Measurements from ENCODE around the gene SMG6. TPM values are rescaled to one million over a fixed set of nuclear protein-coding genes. Genes with fewer than 3 reads are reported as not detected.
"Not testable (repeated sequence)": the region's sequence is repeated elsewhere in the genome, so short reads cannot be mapped to it uniquely, and the experiment has no call there.

The SMG6 gene
- total RNA-seq, 1 experiment from 2014 or later = 15.3 TPM

DNA sequence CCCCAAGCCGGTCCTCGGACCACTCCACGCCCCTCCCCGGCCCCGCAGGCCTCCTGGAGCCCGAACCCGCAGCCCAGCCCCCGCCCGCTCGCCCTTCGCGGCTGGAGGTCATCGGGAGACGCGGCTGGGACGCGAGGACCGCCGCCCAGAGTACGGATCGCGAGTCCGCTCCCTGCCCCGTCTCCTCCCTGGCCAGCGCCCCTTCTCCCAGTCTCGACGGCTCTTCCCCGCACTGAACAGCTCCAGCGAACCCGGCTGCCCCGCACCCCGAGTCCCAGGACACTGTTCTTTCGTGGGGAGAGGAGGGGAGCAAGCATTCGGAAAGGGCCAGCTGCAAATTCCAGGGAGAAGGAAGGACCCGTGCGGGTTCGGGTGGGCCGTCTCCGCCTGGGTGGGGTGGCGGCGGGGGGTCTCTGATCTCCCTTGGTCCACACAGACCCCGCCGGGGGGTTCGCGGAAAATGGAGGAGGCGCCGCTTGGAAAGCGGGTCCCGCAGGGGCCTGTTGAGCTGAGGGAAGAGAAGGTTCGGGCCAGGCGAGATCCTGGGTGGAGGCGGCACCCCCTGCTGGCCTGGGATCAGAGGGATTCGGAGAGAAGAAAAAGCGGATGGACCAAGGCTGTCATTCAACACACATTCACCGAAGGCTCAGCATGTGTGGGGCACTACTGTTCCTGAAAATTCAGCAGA is 277.8 kb downstream of the SMG6 start:
- Histone ChIP-seq H3K9me3 (no peaks in the 10 kb centered on the region), H3K27me3 (no peaks in the 10 kb centered on the region), H3K4me3 (peak overlapping the region; percentile 44), H3K36me3 (no peaks in the 10 kb centered on the region; the same call in 1 of the 2 replicates)
- peak; percentile 69 for DNase-seq

DNA sequence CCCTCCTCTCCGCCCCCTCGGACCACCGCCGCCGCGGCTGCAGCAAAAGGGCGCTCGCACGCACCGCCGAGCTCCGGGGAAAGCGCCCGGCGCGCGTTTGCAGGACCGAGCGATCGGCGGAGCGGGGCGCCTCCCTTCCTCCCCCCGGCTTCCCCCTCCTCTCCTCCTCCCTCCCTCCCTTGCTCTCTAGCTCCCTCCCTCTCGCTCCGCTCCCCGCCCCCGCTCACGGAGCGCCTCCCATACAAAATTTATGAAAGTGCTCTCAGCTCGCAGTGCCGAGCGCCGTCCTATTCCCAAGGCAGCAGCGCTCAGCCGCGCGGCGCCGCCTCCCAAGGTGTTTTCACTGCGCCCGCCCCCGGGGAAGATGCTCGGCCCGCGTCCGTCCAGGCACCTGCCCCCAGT is 278.4 kb downstream of the SMG6 start, which contains the start of gene RTN4RL1:
TSS of gene RTN4RL1 (minus strand) at position 115 of the 402 bp plus-strand sequence. CDS start 469 bp downstream, outside the sequence.
- peak; percentile 68 for DNase-seq
- no peaks in the 10 kb centered on the region for H3K27me3 ChIP-seq

GRCh38 chr17:2024572-2025219 is 278.9 kb downstream of the SMG6 start:
- DNase-seq = no peak
- Histone ChIP-seq H3K4me3 (peak overlapping the region; percentile 44), H3K9me3 (no peaks in the 10 kb centered on the region), H3K27me3 (no peaks in the 10 kb centered on the region), H3K36me3 (no peaks in the 10 kb centered on the region)

More for the DNA sequence above, 278.4 kb downstream of the SMG6 start, which contains the start of gene RTN4RL1:
- Histone ChIP-seq H3K4me3 (peak within 1 kb of the TSS; percentile 44), H3K36me3 (no peaks in the 10 kb centered on the region; the same call in 1 of the 2 replicates), H3K9me3 (no peaks in the 10 kb centered on the region)

GRCh38 chr17:2023692-2024571 is 279.7 kb downstream of the SMG6 start:
- DNase-seq = no peak
- peak overlapping the region; percentile 44 for H3K4me3 ChIP-seq
- H3K9me3 ChIP-seq = no peaks in the 10 kb centered on the region
- H3K27me3 ChIP-seq = no peaks in the 10 kb centered on the region
- H3K36me3 ChIP-seq = no peaks in the 10 kb centered on the region

DNA sequence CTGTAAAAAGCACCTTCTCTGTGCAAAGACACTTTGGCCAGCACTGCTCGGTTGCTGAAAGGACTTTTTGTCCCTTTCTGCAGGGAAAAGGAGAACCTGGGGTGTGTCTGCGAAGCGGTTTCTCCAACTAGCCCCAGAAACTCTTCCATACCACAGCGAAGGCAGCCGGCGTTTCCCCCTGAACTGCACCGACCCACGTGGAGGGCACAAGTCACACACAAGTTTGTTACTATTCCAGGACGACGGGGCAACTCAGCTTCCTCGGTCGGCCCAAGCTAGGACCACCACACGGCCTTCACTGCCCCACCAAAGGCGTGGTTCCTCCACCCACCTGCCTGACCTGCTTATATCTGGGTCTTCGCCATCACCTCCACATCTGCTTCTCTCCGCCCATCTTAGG is 280.3 kb downstream of the SMG6 start:
- Histone ChIP-seq H3K36me3 (no peaks in the 10 kb centered on the region), H3K27me3 (no peaks in the 10 kb centered on the region), H3K9me3 (no peaks in the 10 kb centered on the region), H3K4me3 (no peak overlapping the region)
- no peak for DNase-seq

- Histone ChIP-seq H3K27me3 (no peaks in the 10 kb centered on the region), H3K9me3 (no peaks in the 10 kb centered on the region), H3K4me3 (no peak overlapping the region), H3K36me3 (no peaks in the 10 kb centered on the region)
- DNase-seq = no peak
These were observed 280.8 kb downstream of the SMG6 start for GRCh38 chr17:2022647-2023240.

DNA sequence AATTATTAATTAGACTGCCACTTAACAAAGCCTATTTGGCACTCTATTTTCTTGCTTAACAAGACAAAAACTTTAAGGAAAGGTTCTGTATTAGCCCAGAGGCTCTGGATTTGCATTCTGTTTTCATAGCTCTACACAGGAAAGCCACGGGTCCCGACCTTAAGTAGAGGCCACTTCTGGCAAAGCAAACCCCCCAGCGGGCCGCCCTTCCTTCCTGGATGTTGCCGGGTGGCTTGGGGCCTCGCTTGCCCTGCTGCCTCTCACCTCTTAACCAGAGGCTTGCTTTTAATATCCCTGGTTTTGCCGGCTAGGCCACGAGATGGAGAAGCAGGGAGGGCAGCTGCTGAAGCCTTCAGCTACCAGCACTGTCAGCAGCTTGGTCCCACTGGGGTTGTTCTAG is 282.9 kb downstream of the SMG6 start:
- no peak overlapping the region for H3K4me3 ChIP-seq
- no peaks in the 10 kb centered on the region for H3K27me3 ChIP-seq
- no peaks in the 10 kb centered on the region for H3K9me3 ChIP-seq
- DNase-seq = no peak
- H3K36me3 ChIP-seq = no peaks in the 10 kb centered on the region

DNA sequence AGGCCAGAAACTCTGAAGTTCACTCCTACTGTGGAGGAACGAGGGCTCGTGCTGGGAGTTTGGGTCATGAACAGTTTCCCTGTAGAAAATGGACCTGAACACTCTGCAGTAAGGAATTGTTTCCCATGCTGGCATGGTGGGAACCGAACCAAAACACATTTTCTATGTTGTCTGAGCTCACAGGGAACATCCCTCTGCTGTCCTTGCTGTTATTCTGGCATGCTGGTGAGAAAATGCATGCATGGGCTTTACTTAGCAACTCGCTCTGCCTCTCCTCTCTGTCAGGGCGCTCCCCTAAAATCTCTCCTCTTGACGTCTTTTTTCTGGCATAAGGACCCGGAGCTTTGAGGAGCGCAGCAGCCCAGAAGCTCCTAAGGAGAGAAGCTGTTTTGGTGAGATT is 283.9 kb downstream of the SMG6 start:
- no peak for DNase-seq
- no peaks in the 10 kb centered on the region for H3K27me3 ChIP-seq
- H3K36me3 ChIP-seq = no peaks in the 10 kb centered on the region
- no peaks in the 10 kb centered on the region for H3K9me3 ChIP-seq
- H3K4me3 ChIP-seq = no peak overlapping the region

DNA sequence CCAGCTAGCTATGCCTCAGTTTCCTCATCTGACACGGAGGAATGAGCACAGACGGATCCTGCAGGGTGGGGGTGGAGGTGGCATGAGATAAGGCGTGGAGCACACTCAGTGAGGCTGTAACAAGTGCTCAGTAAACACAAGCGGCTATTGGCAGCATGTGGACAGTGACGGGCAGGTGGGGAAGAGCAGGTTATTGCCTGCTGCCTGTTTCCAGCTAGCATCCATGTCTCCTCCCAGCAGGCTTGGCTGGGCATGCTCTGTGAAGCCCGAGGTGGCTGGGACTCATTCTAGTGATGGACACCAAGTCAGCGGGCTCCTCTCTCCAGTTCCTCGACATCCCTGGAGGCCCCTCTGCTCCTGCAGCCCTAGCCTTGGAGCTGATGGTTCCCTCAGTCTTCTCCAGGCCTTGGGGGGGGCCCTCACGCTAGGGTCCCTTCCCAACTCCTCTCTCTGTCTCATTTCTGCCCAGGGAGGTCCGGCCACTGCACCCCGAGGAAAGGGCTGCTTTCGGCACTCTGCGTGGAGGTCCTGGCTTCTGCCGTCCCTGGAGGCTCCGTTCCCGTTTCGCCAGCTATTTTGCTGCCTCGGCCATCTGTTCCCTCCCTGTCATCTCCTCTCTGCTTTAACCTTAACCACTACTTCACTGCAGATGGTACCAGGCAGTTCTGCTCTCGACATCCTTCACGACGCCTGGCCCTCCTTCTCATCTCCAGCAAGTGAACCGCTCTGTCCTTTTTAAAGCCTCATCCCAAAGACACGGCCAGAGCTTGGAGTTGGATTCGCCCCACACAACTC is 284.7 kb downstream of the SMG6 start:
- no peak for DNase-seq
- Histone ChIP-seq H3K27me3 (no peaks in the 10 kb centered on the region), H3K9me3 (no peaks in the 10 kb centered on the region), H3K36me3 (no peaks in the 10 kb centered on the region), H3K4me3 (no peak overlapping the region)

GRCh38 chr17:2017274-2017941 is 286.2 kb downstream of the SMG6 start:
- Histone ChIP-seq H3K36me3 (no peaks in the 10 kb centered on the region), H3K27me3 (no peaks in the 10 kb centered on the region), H3K9me3 (no peaks in the 10 kb centered on the region), H3K4me3 (no peak overlapping the region)
- DNase-seq = no peak

- H3K4me3 ChIP-seq = no peak overlapping the region
- no peak for DNase-seq
- no peaks in the 10 kb centered on the region for H3K9me3 ChIP-seq
- H3K27me3 ChIP-seq = no peaks in the 10 kb centered on the region
- H3K36me3 ChIP-seq = no peaks in the 10 kb centered on the region
These were observed 287.1 kb downstream of the SMG6 start for GRCh38 chr17:2016494-2016893.

DNA sequence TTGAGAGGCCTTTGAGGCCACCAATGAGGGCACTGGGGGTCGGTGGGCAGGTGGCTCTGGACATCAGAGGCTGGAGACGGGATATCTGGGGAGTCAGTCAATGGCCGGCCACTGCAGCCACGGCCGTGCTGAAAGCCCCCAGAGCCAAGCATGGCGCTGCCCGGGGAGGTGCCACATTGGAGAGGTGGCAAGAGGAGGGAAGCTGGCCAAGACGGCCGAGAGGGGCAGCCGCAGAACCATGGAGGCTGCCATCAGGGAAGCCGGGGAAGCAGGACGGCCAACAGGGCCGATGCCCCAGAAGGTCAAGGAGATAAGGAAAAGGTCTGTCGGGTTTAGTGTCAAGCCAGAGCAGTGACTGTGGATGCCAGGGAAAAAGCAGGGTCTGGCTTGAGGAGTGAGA is 288.3 kb downstream of the SMG6 start:
- H3K27me3 ChIP-seq = no peaks in the 10 kb centered on the region
- DNase-seq = no peak
- H3K36me3 ChIP-seq = no peaks in the 10 kb centered on the region
- no peaks in the 10 kb centered on the region for H3K9me3 ChIP-seq
- no peak overlapping the region for H3K4me3 ChIP-seq

- H3K4me3 ChIP-seq = no peak overlapping the region
- no peaks in the 10 kb centered on the region for H3K27me3 ChIP-seq
- H3K9me3 ChIP-seq = no peaks in the 10 kb centered on the region
- no peaks in the 10 kb centered on the region for H3K36me3 ChIP-seq
- DNase-seq = no peak
These were observed 289.6 kb downstream of the SMG6 start for GRCh38 chr17:2013994-2014317.

DNA sequence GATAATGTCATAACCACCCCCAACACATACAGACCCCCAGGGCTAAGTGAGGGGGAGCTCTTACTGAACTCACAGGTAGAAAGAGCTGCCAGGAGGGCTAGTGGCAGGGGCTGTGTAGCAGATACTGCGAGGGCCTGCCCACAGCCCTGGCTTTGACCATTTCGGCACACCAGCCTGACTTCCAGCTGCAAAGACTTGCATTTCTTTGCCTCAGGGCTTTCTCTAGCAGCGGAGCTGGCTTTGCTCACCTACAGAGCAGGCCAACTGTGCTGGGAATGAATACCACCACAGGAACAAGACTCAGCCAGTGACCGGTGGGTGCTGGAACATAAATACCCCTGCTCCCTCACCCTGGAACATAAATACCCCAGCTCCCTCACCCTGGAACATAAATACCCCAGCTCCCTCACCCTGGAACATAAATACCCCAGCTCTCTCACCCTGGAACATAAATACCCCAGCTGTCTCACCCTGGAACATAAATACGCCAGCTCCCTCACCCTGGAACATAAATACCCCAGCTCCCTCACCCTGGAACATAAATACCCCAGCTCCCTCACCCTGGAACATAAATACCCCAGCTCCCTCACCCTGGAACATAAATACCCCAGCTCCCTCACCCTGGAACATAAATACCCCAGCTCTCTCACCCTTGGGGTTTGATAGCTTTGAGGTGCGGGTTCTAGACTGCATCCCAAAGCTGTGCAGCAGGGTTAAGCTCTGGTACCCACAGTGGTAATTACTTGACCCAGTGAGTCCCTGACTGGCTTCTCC is 290.2 kb downstream of the SMG6 start:
- not testable (repeated sequence) for H3K4me3 ChIP-seq, H3K9me3 ChIP-seq, DNase-seq, H3K36me3 ChIP-seq, H3K27me3 ChIP-seq

- no peak overlapping the region for H3K4me3 ChIP-seq
These were observed 291.1 kb downstream of the SMG6 start for GRCh38 chr17:2012499-2012898.

More at GRCh38 chr17:2012499-2012898, 291.1 kb downstream of the SMG6 start:
- H3K36me3 ChIP-seq = no peaks in the 10 kb centered on the region
- H3K27me3 ChIP-seq = no peaks in the 10 kb centered on the region
- DNase-seq = no peak
- no peaks in the 10 kb centered on the region for H3K9me3 ChIP-seq
